GM19043 (cell line): ENCODE data around the gene VAV2.

Source experiments
- ATAC-seq: cut with Tn5 transposase; IDR thresholded peaks from one replicate; pipeline ENCODE4 v1.9.1; 2021; ENCODE audit warnings: low read depth; ENCODE audit not compliant: unreplicated experiment

The VAV2 gene

GRCh38 chr9:133843250-133843649 is 148.9 kb downstream of the VAV2 start:
- no peak for ATAC-seq

- no peak for ATAC-seq
These were observed 149.3 kb downstream of the VAV2 start for GRCh38 chr9:133842721-133843227.

GRCh38 chr9:133842174-133842573 is 149.9 kb downstream of the VAV2 start:
- no peak for ATAC-seq

- no peak for ATAC-seq
These were observed 150.8 kb downstream of the VAV2 start for GRCh38 chr9:133841167-133841812.

- ATAC-seq, result no peak
These were observed 152.2 kb downstream of the VAV2 start for GRCh38 chr9:133839822-133840329.

- no peak for ATAC-seq
These were observed 153.1 kb downstream of the VAV2 start for GRCh38 chr9:133838859-133839507.

- ATAC-seq, result no peak
These were observed 154.2 kb downstream of the VAV2 start for GRCh38 chr9:133837627-133838597.

- ATAC-seq, result no peak
These were observed 155.3 kb downstream of the VAV2 start for GRCh38 chr9:133836818-133837217.

GRCh38 chr9:133836001-133836758 is 155.9 kb downstream of the VAV2 start:
- ATAC-seq, result no peak

- no peak for ATAC-seq
These were observed 156.7 kb downstream of the VAV2 start for GRCh38 chr9:133835262-133835901.

GRCh38 chr9:133834080-133834976 is 157.8 kb downstream of the VAV2 start:
- no peak for ATAC-seq

GRCh38 chr9:133833388-133834025 is 158.6 kb downstream of the VAV2 start:
- no peak for ATAC-seq

GRCh38 chr9:133832877-133833276 is 159.2 kb downstream of the VAV2 start:
- ATAC-seq, result no peak

- no peak for ATAC-seq
These were observed 161.4 kb downstream of the VAV2 start for GRCh38 chr9:133830711-133831110.

GRCh38 chr9:133830310-133830709 is 161.8 kb downstream of the VAV2 start:
- ATAC-seq, result no peak

- ATAC-seq, result no peak
These were observed 163.7 kb downstream of the VAV2 start for GRCh38 chr9:133828338-133828997.

GRCh38 chr9:133826289-133827085 is 165.6 kb downstream of the VAV2 start:
- no peak for ATAC-seq
